Stomach (tissue), 4 donors: ENCODE results near the gene TUBGCP3.

Experiments used
- EP300 ChIP-seq: sonication (generic); formaldehyde crosslinking; IDR thresholded peaks from one replicate; pipeline ENCODE4 v1.6.1; 2017; ENCODE audit warnings: antibody characterized with exemption
- POLR2A ChIP-seq, 4 donors: fragments of 450-650 bp; IDR thresholded peaks; one replicate each; pipeline ENCODE4 v1.6.1; 2016; ENCODE audit warnings: antibody characterized with exemption in 4 of 4, control low read depth in 2 of 4, mild to moderate bottlenecking in 1 of 4, moderate library complexity in 1 of 4
- TF ChIP-seq, protein P1 (sequence below), 7 experiments: fragments of 450-650 bp in 4 of 7; fragments of 200-600 bp in 3 of 7; sonication (generic) in 3 of 7; IDR thresholded peaks; one replicate each; pipeline ENCODE4 v1.5.1; 2016 to 2019; ENCODE audit warnings: antibody characterized with exemption in 7 of 7, control low read depth in 2 of 7, mild to moderate bottlenecking in 1 of 7

GRCh38 chr13:112452380-112453206, 135.4 kb downstream of the TUBGCP3 start:
- TF ChIP-seq, protein P1, sequence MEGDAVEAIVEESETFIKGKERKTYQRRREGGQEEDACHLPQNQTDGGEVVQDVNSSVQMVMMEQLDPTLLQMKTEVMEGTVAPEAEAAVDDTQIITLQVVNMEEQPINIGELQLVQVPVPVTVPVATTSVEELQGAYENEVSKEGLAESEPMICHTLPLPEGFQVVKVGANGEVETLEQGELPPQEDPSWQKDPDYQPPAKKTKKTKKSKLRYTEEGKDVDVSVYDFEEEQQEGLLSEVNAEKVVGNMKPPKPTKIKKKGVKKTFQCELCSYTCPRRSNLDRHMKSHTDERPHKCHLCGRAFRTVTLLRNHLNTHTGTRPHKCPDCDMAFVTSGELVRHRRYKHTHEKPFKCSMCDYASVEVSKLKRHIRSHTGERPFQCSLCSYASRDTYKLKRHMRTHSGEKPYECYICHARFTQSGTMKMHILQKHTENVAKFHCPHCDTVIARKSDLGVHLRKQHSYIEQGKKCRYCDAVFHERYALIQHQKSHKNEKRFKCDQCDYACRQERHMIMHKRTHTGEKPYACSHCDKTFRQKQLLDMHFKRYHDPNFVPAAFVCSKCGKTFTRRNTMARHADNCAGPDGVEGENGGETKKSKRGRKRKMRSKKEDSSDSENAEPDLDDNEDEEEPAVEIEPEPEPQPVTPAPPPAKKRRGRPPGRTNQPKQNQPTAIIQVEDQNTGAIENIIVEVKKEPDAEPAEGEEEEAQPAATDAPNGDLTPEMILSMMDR (IDR thresholded peaks at IDR 0.05) = no peak
- TF ChIP-seq POLR2A (IDR thresholded peaks at IDR 0.05) = no peak
- TF ChIP-seq EP300 = no peak
